ENCODE data around the gene USP11. TPM values are rescaled to one million over a fixed set of nuclear protein-coding genes. Genes with fewer than 3 reads are reported as not detected.

The USP11 gene
- total RNA-seq, 4 donors from 2014 or later: 23.3 to 44.1 (median 38.2) TPM

- peaks cover 0 to 75% (median 68%) of the 10 kb centered on the region in 4 donors for H3K36me3 ChIP-seq
- no peak for DNase-seq (ENCODE audit: extremely low spot score)
Observed at GRCh38 chrX:47244676-47245075, 11.9 kb downstream of the USP11 start.

GRCh38 chrX:47245156-47245555 lies 12.3 kb downstream of the USP11 start:
- no peaks in the 10 kb centered on the region for H3K27me3 ChIP-seq
- intact Hi-C loops (cut with DNase I): no loop called here
- peaks cover 0 to 71% (median 64%) of the 10 kb centered on the region in 4 donors for H3K36me3 ChIP-seq
- no peak for DNase-seq (ENCODE audit: extremely low spot score)
- H3K4me3 ChIP-seq: no peak overlapping the region
- 78% methylated on average over 8 of the region's 10 CpGs for WGBS
- H3K4me1 ChIP-seq: no peaks in the 10 kb centered on the region
- no peak overlapping the region for H3K27ac ChIP-seq (replicated peaks in 1 of 4)
- no peaks in the 10 kb centered on the region for H3K9me3 ChIP-seq
- TF ChIP-seq EP300 (IDR thresholded peaks at IDR 0.05) (no peak), POLR2AphosphoS5 (IDR thresholded peaks at IDR 0.05) (no peak), POLR2A (IDR thresholded peaks at IDR 0.05; ENCODE audit: low read depth) (no peak), CTCF (IDR thresholded peaks at IDR 0.05) (no peak)

More at GRCh38 chrX:47244676-47245075, 11.9 kb downstream of the USP11 start:
- H3K27me3 ChIP-seq: no peaks in the 10 kb centered on the region
- no peak for TF ChIP-seq EP300 (IDR thresholded peaks at IDR 0.05)
- no peak for TF ChIP-seq POLR2A (IDR thresholded peaks at IDR 0.05; ENCODE audit: low read depth)
- no peak for TF ChIP-seq CTCF (IDR thresholded peaks at IDR 0.05)
- TF ChIP-seq POLR2AphosphoS5 (IDR thresholded peaks at IDR 0.05): no peak
- no peaks in the 10 kb centered on the region for H3K4me1 ChIP-seq
- intact Hi-C loops (cut with DNase I): no loop called here
- H3K4me3 ChIP-seq: no peak overlapping the region
- no peaks in the 10 kb centered on the region for H3K9me3 ChIP-seq
- WGBS: 85% methylated on average over 9 of the region's 16 CpGs
- no peak overlapping the region for H3K27ac ChIP-seq (replicated peaks in 1 of 4)

DNA sequence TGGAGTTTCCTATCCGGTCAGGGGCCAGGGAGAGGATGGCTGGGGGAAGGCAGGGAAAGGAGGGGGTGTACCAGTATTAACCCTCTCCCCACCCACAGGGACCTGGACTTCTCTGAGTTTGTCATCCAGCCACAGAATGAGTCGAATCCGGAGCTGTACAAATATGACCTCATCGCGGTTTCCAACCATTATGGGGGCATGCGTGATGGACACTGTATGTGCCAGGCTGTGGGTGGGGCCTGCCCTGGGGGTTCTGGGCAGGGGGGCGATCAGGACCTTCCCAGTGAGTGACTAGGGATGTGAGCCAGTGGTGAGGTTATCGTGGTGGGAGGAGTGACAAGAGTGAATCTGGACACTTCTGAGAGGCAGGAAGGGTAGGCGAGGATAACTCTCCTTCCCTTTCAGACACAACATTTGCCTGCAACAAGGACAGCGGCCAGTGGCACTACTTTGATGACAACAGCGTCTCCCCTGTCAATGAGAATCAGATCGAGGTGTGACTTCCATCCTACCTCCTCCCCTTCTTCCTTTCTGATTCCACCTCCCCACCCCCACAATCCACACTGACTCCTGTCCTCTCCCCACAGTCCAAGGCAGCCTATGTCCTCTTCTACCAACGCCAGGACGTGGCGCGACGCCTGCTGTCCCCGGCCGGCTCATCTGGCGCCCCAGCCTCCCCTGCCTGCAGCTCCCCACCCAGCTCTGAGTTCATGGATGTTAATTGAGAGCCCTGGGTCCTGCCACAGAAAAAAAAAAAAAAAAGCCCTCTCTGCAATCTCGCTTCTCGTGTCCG lies 14.6 kb downstream of the USP11 start:
- 74% methylated on average over 23 of the region's 23 CpGs for WGBS
- DNase-seq (ENCODE audit: extremely low spot score): no peak
- intact Hi-C loops (cut with DNase I): no loop called here

GRCh38 chrX:47247999-47248320 lies 15.2 kb downstream of the USP11 start:
- Histone ChIP-seq H3K4me3 (no peak overlapping the region), H3K27ac (replicated peaks in 1 of 4) (no peak overlapping the region), H3K36me3 (peaks cover 0 to 44% (median 37%) of the 10 kb centered on the region in 4 donors), H3K27me3 (no peaks in the 10 kb centered on the region), H3K9me3 (no peaks in the 10 kb centered on the region), H3K4me1 (no peaks in the 10 kb centered on the region)
- no peak for DNase-seq (ENCODE audit: extremely low spot score)
- intact Hi-C loops (cut with DNase I): no loop called here
- 73% methylated on average over 13 of the region's 13 CpGs for WGBS
- no peak for TF ChIP-seq POLR2A (IDR thresholded peaks at IDR 0.05; ENCODE audit: low read depth)
- TF ChIP-seq CTCF (IDR thresholded peaks at IDR 0.05): no peak
- no peak for TF ChIP-seq POLR2AphosphoS5 (IDR thresholded peaks at IDR 0.05)
- TF ChIP-seq EP300 (IDR thresholded peaks at IDR 0.05): no peak

More for the DNA sequence above, 14.6 kb downstream of the USP11 start:
- no peak overlapping the region for H3K4me3 ChIP-seq
- peaks cover 0 to 48% (median 41%) of the 10 kb centered on the region in 4 donors for H3K36me3 ChIP-seq
- no peaks in the 10 kb centered on the region for H3K9me3 ChIP-seq
- no peak for TF ChIP-seq POLR2A (IDR thresholded peaks at IDR 0.05; ENCODE audit: low read depth)
- TF ChIP-seq CTCF (IDR thresholded peaks at IDR 0.05): no peak
- TF ChIP-seq EP300 (IDR thresholded peaks at IDR 0.05): no peak
- no peak for TF ChIP-seq POLR2AphosphoS5 (IDR thresholded peaks at IDR 0.05)
- no peaks in the 10 kb centered on the region for H3K27me3 ChIP-seq
- no peak overlapping the region for H3K27ac ChIP-seq (replicated peaks in 1 of 4)
- no peaks in the 10 kb centered on the region for H3K4me1 ChIP-seq
